ENCODE results near the gene MAP2K5. TPM values are rescaled to one million over a fixed set of nuclear protein-coding genes. Genes with fewer than 3 reads are reported as not detected.

The MAP2K5 gene
- total and polyA plus RNA-seq, 10 of the 15 experiments (the other 5 are each of a cell fraction or from before 2014, with no cell fraction given): 1.3 to 19.4 (median 9.6) TPM

- TF ChIP-seq, protein P1, sequence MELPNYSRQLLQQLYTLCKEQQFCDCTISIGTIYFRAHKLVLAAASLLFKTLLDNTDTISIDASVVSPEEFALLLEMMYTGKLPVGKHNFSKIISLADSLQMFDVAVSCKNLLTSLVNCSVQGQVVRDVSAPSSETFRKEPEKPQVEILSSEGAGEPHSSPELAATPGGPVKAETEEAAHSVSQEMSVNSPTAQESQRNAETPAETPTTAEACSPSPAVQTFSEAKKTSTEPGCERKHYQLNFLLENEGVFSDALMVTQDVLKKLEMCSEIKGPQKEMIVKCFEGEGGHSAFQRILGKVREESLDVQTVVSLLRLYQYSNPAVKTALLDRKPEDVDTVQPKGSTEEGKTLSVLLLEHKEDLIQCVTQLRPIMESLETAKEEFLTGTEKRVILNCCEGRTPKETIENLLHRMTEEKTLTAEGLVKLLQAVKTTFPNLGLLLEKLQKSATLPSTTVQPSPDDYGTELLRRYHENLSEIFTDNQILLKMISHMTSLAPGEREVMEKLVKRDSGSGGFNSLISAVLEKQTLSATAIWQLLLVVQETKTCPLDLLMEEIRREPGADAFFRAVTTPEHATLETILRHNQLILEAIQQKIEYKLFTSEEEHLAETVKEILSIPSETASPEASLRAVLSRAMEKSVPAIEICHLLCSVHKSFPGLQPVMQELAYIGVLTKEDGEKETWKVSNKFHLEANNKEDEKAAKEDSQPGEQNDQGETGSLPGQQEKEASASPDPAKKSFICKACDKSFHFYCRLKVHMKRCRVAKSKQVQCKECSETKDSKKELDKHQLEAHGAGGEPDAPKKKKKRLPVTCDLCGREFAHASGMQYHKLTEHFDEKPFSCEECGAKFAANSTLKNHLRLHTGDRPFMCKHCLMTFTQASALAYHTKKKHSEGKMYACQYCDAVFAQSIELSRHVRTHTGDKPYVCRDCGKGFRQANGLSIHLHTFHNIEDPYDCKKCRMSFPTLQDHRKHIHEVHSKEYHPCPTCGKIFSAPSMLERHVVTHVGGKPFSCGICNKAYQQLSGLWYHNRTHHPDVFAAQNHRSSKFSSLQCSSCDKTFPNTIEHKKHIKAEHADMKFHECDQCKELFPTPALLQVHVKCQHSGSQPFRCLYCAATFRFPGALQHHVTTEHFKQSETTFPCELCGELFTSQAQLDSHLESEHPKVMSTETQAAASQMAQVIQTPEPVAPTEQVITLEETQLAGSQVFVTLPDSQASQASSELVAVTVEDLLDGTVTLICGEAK (IDR thresholded peaks at IDR 0.05; ENCODE audit: borderline replicate concordance): no peak
- no peak for TF ChIP-seq CHD1 (IDR thresholded peaks at IDR 0.05; ENCODE audit: low read depth, low read length)
Observed at GRCh38 chr15:67608638-67608959, 66.1 kb downstream of the MAP2K5 start (continued).

DNA sequence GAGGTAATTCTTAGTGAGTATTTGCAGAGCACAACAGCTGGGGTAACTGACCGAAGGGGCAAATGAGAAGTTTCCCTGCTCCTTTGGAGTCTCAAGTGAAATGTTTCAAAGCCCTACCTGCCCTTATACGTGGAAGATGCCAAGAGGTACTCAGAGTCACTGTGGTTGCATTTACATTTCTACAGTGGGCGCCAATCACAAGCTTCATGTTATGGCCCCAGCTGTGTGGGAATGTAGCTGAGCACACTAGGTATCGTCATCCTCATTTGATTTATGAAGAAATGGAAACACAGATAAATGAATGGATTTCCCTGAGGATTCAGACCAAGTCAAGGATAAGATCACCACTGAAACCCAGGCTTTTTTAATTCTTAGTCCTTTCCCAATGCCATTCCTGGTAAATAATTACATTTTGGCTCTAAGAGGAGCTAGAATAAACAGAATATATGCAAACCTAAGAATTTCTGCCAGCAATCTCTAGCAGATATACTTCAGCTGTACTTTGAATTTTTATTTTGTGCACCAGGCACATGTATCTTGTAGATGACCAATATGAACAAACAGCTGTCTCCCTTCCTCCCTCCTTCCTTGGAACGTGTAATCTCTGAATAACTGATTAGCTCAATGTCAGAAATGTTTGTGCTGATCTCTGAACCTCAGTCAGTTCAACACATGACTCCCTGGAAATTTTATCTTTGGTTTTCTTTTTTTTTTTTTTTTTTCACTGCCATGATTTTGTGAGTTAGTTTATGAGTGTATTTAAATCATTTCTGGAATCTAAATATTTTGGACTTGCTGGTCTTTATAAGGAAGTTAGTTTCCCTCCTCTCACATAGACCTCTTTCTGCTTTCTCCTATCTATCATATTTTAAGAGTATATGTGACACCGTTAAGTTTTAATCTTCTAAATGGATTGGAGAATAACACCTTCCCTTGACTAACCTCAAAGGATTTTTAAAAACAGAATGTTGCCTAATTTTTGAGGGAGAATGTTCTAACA, 69.2 kb downstream of the MAP2K5 start:
- H3K79me2 ChIP-seq (ENCODE audit: control insufficient read depth, insufficient read depth, low read length): no peaks in the 10 kb centered on the region
- ChIA-PET POLR2A (interaction anchor here (0.6 kb wide), 1 partner anchor 90 kb away, joined by 3 read pairs; no protein-coding TSS in a partner anchor), CTCF (interaction anchor here (1.2 to 1.7 kb wide), 3 partner anchors 7 to 154 kb away, joined by 3 read pairs; no protein-coding TSS in a partner anchor), SMC1A (ENCODE audit: uncharacterized antibody, unreplicated experiment) (interaction anchor here (0.6 kb wide), 1 partner anchor 23 kb away, joined by 3 read pairs; no protein-coding TSS in a partner anchor), RAD21 (ENCODE audit: unreplicated experiment) (no interaction called here)
- no peak overlapping the region for H3K4me3 ChIP-seq
- BruUV-seq (replicated peaks): no TSS peak
- H2AFZ ChIP-seq (ENCODE audit: control insufficient read depth, low read depth, low read length): no peak overlapping the region
- no peak overlapping the region for H3K9ac ChIP-seq (ENCODE audit: control insufficient read depth, insufficient read depth, low read length)
- WGBS (ENCODE audit: insufficient coverage, insufficient replicate concordance, low lambda C conversion rate, missing lambda C conversion rate): 92% methylated on average over 6 of the region's 6 CpGs
- H3K27me3 ChIP-seq (replicated peaks in 1 of 2; ENCODE audit: control insufficient read depth in 2 of 2, insufficient read depth in 2 of 2, low read length in 1 of 2): no peaks in the 10 kb centered on the region
- H3K4me1 ChIP-seq (ENCODE audit: control insufficient read depth, insufficient read depth, low read length): no peaks in the 10 kb centered on the region
- in situ Hi-C loops (cut with MboI) (no loop called here), intact Hi-C loops (cut with micrococcal nuclease; ENCODE audit: unreplicated experiment) (no loop called here)
- FAIRE-seq (no peak), DNase-seq (ENCODE audit: low read depth, low spot score) (no peak), ATAC-seq (no peak)
- no peaks in the 10 kb centered on the region for H3K36me3 ChIP-seq (ENCODE audit: control insufficient read depth in 2 of 2, insufficient read depth in 2 of 2, low read length in 1 of 2)
- H3K9me3 ChIP-seq (replicated peaks; ENCODE audit: control insufficient read depth, insufficient read depth, low read length): no peaks in the 10 kb centered on the region
- H3K27ac ChIP-seq (ENCODE audit: control insufficient read depth, insufficient read depth): no peak overlapping the region
- no peaks in the 10 kb centered on the region for H4K20me1 ChIP-seq (ENCODE audit: control insufficient read depth, insufficient read depth)
- H3K4me2 ChIP-seq (ENCODE audit: control insufficient read depth, insufficient read depth): no peak overlapping the region
- no peak for TF ChIP-seq BCL3 (IDR thresholded peaks at IDR 0.05; ENCODE audit: borderline replicate concordance, insufficient read depth, low read depth, low read length, poor library complexity, severe bottlenecking)
- TF ChIP-seq POU2F2 (IDR thresholded peaks at IDR 0.05; ENCODE audit: borderline replicate concordance, low read depth, low read length): no peak

Data from GM12878 (cell line).